Fibroblast of mammary gland (primary cell): ENCODE data around the gene CRIP1.

Experiments used
- DNase-seq: peaks from one replicate; pipeline ENCODE4 v3.0.0-alpha.2; 2010; ENCODE audit warnings: low read depth
- H3K4me3 ChIP-seq: 2 replicates; pipeline ENCODE4 v1.5.1; 2011; ENCODE audit warnings: low read depth, mild to moderate bottlenecking, low read length, moderate library complexity; ENCODE audit not compliant: control insufficient read depth
- CTCF ChIP-seq: conservative IDR thresholded peaks from 2 replicates; pipeline ENCODE4 v1.5.1; 2011; ENCODE audit warnings: low read depth, low read length, inconsistent platforms; ENCODE audit not compliant: control insufficient read depth, insufficient read depth

The CRIP1 gene

GRCh38 chr14:105490572-105491365 lies 4.1 kb downstream of the CRIP1 start, which contains the start of gene TEDC1:
TEDC1 (plus strand) TSS chr14:105491246; CDS start chr14:105491376, 130 bp downstream.
- TF ChIP-seq CTCF = no peak
- DNase-seq = peak; percentile 100

GRCh38 chr14:105491366-105491973 lies 4.8 kb downstream of the CRIP1 start:
- peak; percentile 68 for DNase-seq
- no peak for TF ChIP-seq CTCF
- peak overlapping the region; percentile 61 for H3K4me3 ChIP-seq

More at GRCh38 chr14:105490572-105491365, 4.1 kb downstream of the CRIP1 start, which contains the start of gene TEDC1:
- peak within 1 kb of the TSS; percentile 61 for H3K4me3 ChIP-seq

- no peak for TF ChIP-seq CTCF
- no peak for DNase-seq
- peak overlapping the region; percentile 61 for H3K4me3 ChIP-seq
Observed at GRCh38 chr14:105492031-105492970, 5.6 kb downstream of the CRIP1 start.

GRCh38 chr14:105492971-105493871 lies 6.5 kb downstream of the CRIP1 start:
- H3K4me3 ChIP-seq = no peak overlapping the region
- no peak for DNase-seq
- TF ChIP-seq CTCF = no peak

GRCh38 chr14:105493921-105494605 lies 7.4 kb downstream of the CRIP1 start:
- H3K4me3 ChIP-seq = no peak overlapping the region
- no peak for TF ChIP-seq CTCF
- DNase-seq = no peak
